GM12864 (cell line): ENCODE data around the gene CCL15.

Experiments used
- DNase-seq: peaks from one replicate; pipeline ENCODE4 v3.0.0-alpha.2; 2011; ENCODE audit warnings: low read depth
- H3K4me3 ChIP-seq: 2 replicates; pipeline ENCODE4 v1.5.1; 2011; ENCODE audit warnings: mild to moderate bottlenecking, low read depth, low read length, control low read depth
- CTCF ChIP-seq: IDR thresholded peaks from 2 replicates; pipeline ENCODE4 v1.5.1; 2011; ENCODE audit warnings: low read depth, mild to moderate bottlenecking, moderate library complexity, low read length, control low read depth, inconsistent platforms; ENCODE audit errors: missing control alignments

Gene CCL15

GRCh38 chr17:35948092-35948491 lies 53.3 kb downstream of the CCL15 start:
- no peak overlapping the region for H3K4me3 ChIP-seq
- TF ChIP-seq CTCF = no peak
- DNase-seq = no peak
